EH (cell line): ENCODE measurements around the gene EPB41L4B.
"Not testable (repeated sequence)": the region's sequence is repeated elsewhere in the genome, so short reads cannot be mapped to it uniquely, and the experiment has no call there.

Experiments
- DNase-seq: peaks from one replicate; pipeline ENCODE4 v3.0.0-alpha.2; 2015; ENCODE audit warnings: low read depth

Gene EPB41L4B

GRCh38 chr9:109162677-109163076 is 158.2 kb downstream of the EPB41L4B start:
- DNase-seq, result no peak

GRCh38 chr9:109161471-109161870 is 159.4 kb downstream of the EPB41L4B start:
- DNase-seq, result no peak

GRCh38 chr9:109159583-109159982 is 161.3 kb downstream of the EPB41L4B start:
- DNase-seq, result no peak

GRCh38 chr9:109158651-109159050 is 162.2 kb downstream of the EPB41L4B start:
- peak; percentile 20 for DNase-seq

- DNase-seq, result no peak
These were observed 164.2 kb downstream of the EPB41L4B start for GRCh38 chr9:109156708-109157107.

- no peak for DNase-seq
These were observed 169.8 kb downstream of the EPB41L4B start for GRCh38 chr9:109150925-109151545.

- no peak for DNase-seq
These were observed 171.1 kb downstream of the EPB41L4B start for GRCh38 chr9:109149722-109150121.

- no peak for DNase-seq
These were observed 171.8 kb downstream of the EPB41L4B start for GRCh38 chr9:109149089-109149488.

- no peak for DNase-seq
These were observed 175.8 kb downstream of the EPB41L4B start for GRCh38 chr9:109145051-109145450.

GRCh38 chr9:109143881-109144562 is 176.8 kb downstream of the EPB41L4B start:
- peak; percentile 53 for DNase-seq

- no peak for DNase-seq
These were observed 179.5 kb downstream of the EPB41L4B start for GRCh38 chr9:109141375-109141774.

- DNase-seq, result peak; percentile 2
These were observed 181.0 kb downstream of the EPB41L4B start for GRCh38 chr9:109139851-109140250.

GRCh38 chr9:109138421-109138820 is 182.4 kb downstream of the EPB41L4B start:
- DNase-seq, result no peak

GRCh38 chr9:109134167-109134578 is 186.7 kb downstream of the EPB41L4B start:
- no peak for DNase-seq

- no peak for DNase-seq
These were observed 187.3 kb downstream of the EPB41L4B start for GRCh38 chr9:109133533-109133932.

GRCh38 chr9:109132567-109133021 is 188.3 kb downstream of the EPB41L4B start:
- DNase-seq, result no peak

GRCh38 chr9:109129470-109130197 is 191.2 kb downstream of the EPB41L4B start:
- no peak for DNase-seq

- not testable (repeated sequence) for DNase-seq
These were observed 194.2 kb downstream of the EPB41L4B start for GRCh38 chr9:109126671-109127070.

- DNase-seq, result no peak
These were observed 196.7 kb downstream of the EPB41L4B start for GRCh38 chr9:109124121-109124520.

- DNase-seq, result no peak
These were observed 197.9 kb downstream of the EPB41L4B start for GRCh38 chr9:109122726-109123621.
